Measurements from ENCODE around the gene NFYA.
"Not testable (repeated sequence)": the region's sequence is repeated elsewhere in the genome, so short reads cannot be mapped to it uniquely, and the experiment has no call there.

NFYA gene

DNA sequence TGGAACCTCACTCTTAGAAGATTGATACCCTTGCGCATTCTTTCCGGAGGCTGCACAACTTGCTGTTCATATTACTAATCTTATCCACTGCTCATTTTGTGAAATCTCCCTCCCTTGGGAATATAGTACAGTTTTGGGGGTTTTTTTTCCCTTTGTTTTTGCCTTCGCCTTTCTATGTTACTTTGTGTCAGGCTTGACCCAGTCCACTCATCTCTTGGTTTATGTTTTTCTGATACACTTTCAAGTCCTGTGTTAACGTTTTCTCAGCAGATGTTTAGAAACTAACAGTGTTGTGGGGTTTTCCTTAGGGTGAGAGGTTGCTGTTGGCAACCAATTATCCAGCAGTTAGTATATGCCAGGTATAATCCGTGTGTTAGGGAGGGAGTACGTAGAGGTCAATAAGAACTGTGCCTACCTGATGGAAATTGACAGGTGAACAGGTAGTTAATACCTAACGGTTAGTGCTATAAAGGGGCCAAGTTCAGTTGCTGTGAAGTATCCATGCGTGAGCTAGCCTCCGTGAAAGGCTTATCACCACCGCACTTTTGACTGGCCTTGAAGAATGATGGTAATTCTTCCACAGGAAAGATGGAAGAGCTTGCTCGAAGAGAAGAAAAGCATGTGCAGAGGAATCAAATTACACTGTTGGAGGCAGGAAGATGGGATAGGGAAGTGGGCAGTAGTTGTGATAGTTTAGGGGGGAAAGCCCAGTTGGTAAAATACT, 1.4 kb downstream of the NFYA start:
- DNase-seq, result no peak

GRCh38 chr6:41074692-41075436, 2.1 kb downstream of the NFYA start:
- DNase-seq, result no peak

DNA sequence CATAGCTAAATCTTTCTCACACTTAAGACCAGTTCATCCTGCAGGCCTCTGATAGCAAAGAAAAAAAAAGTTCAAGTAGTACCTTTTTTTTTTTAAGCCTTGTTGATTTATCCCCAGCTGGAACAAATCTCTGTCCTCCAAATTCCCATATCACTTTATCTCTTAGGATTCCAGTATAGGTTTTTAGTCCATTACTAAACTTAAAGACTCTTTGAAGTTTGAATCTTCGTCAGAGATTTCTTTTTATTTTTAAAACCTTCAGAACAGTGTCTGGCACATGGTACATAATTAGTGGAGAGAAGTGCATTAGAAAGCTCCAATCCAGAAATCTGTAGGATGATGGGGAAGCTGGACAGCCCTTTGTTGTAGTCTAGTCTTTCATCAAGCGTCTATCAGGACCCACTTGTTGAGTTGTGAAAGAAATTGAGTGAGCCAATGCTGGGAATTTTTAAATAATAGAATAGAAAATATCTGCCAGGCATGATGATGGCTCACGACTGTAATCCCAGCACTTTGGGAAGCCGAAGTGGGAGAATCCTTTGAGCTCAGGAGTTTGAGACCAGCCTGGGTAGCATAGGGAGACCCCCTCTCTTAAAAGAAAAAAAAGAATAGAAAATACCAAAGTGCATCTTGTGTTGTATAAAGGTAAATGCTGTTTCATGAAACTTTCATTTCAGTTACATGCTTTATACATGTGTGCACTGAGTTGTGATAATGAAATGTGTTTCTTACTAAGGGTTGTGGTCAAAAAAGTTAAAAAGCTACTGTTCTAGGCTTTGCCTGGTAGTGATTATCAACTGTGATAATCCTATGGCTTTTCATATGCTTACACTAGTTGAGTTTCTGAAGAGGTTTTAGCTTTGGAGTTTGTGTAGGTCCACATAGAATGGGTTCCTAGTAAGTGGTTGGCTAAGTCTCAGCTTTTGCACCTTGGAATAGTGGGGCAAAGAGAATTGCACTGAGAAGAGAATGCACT, 3.2 kb downstream of the NFYA start:
- DNase-seq, result no peak

GRCh38 chr6:41077536-41077935, 4.8 kb downstream of the NFYA start:
- no peak for DNase-seq

DNA sequence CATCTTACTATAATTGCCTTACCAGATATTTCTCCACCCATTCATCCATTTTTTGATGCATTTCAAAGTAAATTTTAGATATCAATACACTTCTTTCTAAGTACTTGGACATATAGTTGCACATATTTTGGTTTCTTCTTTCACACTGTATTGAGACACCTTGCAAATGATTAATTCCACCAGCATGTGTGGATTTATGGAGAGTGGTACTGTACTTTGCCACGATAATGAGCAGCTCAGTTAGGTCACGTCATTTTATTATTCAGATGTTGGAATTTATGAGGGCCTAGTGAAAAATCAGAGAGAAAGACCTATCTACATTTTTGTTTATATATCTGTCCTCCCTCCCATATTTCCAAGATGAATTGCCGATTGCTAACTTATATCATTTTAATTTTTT, 5.3 kb downstream of the NFYA start:
- no peak for DNase-seq

DNA sequence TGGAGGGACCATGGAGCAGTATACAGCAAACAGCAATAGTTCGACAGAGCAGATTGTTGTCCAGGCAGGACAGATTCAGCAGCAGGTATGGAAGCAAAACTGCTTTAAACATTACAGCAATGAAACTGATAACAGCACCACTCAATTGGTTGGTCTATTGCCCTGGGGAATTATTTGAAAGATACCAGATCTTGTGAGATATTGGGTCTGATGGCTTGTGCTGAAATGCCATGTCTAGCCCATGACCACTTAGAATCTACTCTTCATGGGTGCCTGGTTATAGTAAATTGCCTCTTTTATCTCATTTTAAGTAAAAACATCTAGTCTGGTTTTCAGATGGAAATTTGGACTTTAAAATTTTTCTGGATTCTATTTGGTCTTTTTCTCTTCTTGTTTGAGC, 6.3 kb downstream of the NFYA start:
- DNase-seq, result no peak

GRCh38 chr6:41080621-41081020, 7.8 kb downstream of the NFYA start:
- DNase-seq, result no peak

GRCh38 chr6:41083072-41083471, 10.3 kb downstream of the NFYA start:
- no peak for DNase-seq

GRCh38 chr6:41085182-41085581, 12.4 kb downstream of the NFYA start:
- no peak for DNase-seq

DNA sequence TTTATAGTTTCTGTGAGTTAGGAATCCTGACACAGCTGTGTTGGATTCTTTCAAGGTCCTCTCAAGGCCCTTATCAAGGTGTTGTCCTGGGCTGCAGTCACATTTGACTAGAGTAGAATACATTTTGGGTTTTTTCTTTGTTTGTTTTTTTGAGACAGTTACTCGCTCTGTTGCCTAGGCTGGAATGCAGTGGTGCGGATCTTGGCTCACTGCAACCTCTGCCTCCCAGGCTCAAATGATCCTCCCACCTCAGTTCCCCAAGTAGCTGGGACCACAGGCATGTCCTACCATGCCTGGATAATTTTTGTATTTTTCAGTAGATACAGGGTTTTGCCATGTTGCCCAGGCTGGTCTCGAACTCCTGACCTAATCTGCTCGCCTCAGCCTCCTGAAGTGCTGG, 15.7 kb downstream of the NFYA start:
- no peak for DNase-seq

DNA sequence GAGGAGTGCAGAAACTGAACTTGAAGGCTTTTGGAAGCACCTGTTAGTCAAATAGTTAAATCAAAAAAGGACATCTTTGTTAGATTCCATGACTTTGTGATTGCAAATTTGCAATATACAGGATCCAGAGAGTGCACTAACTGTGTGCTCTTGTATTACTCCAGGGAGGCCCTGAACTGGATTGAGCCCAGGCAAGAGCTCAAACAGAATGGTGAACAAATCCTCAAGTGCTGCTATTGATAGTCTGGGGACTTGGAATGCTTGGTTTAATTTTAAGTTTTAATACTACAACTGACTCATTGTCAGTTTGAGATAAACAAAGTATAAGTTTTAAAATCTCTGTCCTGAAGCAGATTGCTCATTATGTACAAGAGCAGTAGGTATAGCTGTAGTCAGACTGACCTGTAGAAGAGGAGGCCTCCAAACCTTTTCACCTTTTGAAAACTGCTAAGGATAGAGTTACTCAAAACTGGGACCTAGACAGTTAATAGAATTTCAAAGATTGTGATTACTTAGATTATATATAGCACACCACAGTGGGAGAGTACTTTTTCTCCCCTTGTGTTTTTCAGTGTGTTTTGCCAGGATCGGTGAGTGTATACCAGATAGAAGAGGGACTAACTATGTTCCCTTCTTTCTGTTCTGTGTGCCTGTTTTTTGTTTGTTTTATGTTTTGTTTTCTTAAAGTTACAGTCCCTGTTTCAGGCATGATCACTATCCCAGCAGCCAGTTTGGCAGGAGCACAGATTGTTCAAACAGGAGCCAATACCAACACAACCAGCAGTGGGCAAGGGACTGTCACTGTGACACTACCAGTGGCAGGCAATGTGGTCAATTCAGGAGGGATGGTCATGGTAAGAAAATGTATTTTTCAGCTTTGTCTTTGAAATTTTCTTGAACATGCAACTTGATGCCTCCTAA, 18.3 kb downstream of the NFYA start:
- no peak for DNase-seq

DNA sequence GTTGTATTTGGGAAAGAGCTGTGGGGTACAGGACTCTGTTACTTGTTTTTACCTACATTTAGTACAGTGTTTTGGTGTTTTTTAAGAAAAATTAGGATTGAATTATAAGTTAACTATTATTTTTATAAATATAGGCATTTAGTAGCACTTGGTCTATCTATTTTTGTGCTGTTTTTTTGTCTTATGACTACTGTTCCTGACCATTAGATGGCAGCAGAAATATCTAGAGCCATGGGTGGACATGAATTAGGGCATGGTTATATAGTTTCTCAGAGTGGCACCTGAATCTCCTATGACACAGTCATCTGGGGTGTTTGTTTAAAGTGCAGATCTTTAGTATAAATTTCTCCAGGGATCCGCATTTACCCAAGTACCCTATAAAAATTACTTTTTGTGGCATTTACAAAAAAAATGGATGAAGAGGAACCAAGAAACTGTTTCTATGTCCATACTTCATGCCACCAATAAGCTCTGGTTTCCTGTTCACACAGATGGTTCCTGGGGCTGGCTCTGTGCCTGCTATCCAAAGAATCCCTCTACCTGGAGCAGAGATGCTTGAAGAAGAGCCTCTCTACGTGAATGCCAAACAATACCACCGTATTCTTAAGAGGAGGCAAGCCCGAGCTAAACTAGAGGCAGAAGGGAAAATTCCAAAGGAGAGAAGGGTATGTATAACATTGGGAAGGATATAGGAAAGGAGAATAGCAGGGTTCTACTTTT, 19.8 kb downstream of the NFYA start:
- no peak for DNase-seq

DNA sequence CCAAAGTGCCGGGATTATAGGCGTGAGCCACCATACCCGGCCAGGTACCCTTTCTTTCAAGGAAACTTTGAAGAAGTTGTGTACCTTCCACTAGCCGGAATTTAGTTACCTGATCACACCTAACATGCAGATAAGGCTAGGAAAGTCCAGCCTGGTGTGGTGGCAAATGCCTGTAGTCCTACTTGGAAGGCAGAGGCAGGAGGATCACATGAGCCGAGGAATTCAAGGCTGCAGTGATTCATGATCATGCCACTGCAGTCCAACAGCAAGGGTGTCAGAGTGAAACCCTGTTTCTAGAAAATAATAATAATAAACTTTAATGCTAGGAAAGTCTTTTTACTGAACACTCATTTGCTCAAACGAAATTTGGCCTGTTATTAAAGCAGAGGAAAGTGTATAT, 21.0 kb downstream of the NFYA start:
- no peak for DNase-seq

DNA sequence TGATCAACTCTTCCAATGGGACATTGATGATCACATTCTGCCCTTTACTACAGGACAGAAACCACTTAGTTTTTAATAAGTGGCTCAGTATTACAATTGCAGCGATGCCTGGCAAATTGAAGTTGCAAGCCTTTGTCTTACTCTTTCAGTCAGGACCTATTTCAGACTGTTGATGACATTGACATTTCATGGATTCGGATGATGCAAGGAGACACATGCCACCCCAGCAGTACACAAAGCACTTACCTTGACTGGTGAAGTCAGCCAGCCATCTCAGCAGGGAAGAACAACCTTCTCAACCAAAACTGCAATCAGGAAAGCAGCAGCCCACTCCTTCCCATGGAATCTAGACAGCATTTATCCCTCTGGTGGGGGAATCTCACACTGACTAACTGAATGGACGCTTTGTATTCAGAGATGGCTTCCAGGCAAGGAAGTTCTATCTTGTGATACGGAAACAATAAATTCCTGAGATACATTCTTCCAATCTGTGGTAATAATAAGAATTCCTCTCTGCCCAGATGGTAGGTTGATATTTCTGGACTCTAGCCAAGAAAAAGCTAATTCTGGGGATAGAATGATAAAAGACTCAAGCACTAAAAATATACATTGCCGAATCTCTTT, 24.8 kb downstream of the NFYA start:
- DNase-seq, result no peak

- no peak for DNase-seq
Measured at GRCh38 chr6:41098366-41098765, 25.6 kb downstream of the NFYA start.

DNA sequence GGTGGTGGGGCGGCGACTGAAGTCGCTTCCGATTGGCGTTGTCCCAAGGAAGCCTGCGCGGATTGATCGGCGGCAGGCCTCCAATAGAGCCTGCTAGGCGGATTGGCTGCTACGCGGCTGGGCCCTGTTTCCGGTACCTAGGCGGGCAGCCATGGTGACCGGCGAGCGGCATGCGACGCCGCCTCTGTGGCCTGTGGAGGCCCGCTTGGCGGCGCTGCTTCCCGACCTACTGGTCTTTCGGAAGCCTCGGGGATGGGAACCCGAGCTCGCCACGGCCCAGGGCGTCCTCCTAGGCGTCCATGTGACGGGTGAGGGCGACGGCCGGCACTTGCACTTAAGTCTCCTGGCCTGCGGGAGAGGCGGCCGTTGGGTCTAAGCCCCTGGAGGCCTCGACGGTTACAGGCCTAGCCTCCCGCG, 28.1 kb downstream of the NFYA start:
- no peak for DNase-seq

DNA sequence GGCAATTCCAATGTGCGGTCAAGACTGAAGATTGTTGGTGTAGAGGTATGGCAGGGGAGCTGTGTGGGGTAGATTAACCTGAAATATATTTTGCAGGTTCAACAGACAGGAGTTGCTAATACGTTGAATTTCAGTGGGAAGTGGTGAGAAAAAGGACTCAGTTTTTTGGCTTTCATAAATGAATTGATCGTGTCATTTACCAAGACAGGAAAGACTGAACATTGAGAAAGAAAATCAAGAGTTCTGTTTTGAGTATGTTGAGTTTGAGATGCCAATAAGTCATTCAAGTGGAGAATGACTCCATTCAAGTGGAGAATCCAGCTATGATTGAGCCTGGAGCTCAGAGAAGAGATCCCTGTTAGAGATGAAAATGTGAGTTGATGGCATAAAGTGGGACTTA, 31.1 kb downstream of the NFYA start:
- no peak for DNase-seq

GRCh38 chr6:41111017-41111416, 38.2 kb downstream of the NFYA start:
- no peak for DNase-seq

DNA sequence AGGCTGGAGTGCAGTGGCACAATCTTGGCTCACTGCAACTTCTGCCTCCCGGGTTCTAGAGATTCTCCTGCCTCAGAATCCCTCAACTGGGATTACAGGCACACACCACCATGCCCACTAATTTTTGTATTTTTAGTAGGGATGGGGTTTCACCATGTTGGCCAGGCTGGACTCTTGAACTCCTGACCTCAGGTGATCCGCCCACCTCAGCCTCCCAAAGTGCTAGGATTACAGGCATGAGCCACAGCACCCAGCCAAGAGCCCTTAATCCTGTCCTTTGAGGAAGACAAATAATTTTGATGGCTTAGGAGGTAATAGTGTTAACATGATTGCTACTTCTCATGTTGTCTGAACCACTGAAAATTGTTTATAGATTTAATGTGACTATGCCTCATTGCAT, 42.3 kb downstream of the NFYA start:
- DNase-seq, result not testable (repeated sequence)

DNA sequence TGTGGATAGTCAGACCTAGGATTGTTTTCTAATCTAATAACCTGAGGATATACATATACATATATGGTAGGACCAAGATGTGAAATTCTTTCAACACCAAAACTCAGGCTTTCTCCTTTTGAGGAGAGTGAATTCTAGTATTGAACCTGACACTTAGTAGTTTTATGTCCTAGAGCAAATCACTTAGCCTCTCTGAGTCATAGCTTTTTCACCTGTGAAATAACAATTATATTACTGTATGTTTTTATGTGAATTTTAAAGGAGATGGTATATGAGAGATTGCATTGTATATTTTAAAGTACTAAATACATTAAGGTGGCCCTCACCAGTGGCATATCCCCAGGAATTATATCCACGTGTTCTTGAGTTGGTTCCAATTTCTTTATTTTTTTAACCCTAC, 46.7 kb downstream of the NFYA start:
- no peak for DNase-seq

DNA sequence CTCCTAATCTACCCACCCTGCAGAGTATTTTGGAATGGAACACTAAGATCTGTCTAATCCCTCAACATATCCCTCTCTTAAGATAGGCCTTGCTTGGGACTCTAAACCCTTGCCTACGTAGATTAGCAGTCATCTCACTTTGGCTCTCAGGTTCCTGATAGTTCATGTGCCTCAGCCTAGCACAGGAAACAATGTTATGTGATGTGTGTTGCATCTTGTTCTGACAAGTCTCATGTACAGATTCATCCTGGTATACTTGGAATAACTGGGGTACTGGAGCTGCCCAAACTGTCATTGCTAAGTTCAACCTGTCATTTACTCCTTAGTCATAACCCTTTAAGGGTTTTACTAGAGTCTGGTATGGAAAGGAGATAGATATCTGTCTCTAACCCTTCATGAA, 47.3 kb downstream of the NFYA start:
- no peak for DNase-seq
